HL-60/S4 treated with retinoic acid at 250 ng/mL for 4 days and 3 days (cell line): ENCODE results near the gene VSIG2.

Experiments
- in situ Hi-C: fragments of 300-500 bp; cut with MboI; formaldehyde crosslinking; loops from 2 replicates; pipeline ENCODE4 v1.7.0; 2022; ENCODE audit warnings: low sequenced_read_pairs

Gene VSIG2

DNA sequence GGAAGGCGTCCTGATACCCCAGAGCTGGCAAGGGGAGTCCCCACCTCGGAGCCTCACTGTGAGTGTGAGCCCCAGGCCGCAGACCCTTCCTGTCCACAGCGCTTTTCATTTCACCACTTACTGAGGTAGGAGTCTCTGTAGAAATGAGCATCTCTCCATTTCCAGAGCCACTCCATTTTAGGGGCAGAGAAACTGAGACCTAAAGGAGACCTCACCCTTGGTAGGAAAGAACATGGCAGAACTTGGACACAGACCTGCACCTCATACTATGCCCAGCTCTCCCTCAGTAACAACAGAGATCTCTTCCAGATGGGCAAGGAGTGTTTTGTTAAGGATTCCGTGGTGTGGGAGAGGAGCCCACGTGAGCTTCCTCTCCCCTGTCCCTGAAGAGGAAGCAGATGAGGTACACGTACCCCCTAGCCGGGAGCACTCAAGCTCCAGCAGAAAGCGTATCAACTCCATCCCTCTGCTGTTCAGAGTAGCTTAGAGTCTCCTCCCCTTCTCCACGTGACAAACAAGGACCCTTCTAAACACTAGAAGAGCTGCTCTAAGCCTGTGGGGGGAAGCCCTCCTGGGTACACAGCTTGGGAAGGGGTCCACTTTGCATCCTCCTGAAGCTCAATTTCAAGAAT, 532 bp upstream of the VSIG2 start:
- in situ Hi-C loops: loop anchor here (25.0 kb wide), 2 partner anchors 90 to 340 kb away; partner anchors contain the start of genes OR8B4, SIAE and SPA17

DNA sequence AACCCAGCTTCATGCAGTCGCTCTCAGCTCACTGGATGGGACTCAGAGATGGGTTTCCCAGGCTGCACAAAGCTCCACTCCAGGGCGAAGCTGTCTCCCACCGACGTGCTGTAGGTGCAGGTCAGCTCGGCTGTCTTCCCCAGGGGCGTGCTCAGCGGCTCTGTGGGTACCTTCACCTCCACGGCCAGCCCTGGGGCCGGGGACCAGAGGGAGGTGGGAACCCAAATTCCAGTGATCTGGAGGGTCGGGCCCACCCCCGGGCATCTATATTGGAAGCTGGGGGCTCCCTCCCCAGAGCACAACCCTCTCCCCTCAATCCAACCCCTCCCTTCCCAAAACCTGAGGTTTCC, 689 bp downstream of the VSIG2 start:
- in situ Hi-C loops: loop anchor here (25.0 kb wide), 2 partner anchors 89 to 339 kb away; partner anchors contain the start of genes OR8B4, SIAE and SPA17

DNA sequence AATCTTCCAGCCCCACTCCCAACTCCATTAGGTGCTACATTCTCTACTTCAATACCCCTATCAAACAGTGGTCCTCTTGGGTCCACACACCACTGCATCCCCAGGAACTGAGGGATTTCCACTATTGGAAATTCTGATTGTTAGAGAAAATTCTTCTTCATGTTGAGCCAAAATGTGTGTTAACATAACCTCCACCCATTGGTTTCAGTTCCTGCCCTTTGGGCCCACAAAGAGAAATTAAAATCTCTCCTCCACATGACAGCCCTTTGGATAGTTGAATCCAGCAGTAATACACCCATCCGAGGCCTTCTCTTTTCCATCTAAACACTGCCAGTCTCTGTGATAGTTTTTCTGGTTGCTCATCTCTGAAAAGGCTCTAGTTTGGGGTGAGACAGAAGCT, 2.1 kb downstream of the VSIG2 start:
- in situ Hi-C loops: loop anchor here (25.0 kb wide), 2 partner anchors 88 to 338 kb away; partner anchors contain the start of genes OR8B4, SIAE and SPA17

DNA sequence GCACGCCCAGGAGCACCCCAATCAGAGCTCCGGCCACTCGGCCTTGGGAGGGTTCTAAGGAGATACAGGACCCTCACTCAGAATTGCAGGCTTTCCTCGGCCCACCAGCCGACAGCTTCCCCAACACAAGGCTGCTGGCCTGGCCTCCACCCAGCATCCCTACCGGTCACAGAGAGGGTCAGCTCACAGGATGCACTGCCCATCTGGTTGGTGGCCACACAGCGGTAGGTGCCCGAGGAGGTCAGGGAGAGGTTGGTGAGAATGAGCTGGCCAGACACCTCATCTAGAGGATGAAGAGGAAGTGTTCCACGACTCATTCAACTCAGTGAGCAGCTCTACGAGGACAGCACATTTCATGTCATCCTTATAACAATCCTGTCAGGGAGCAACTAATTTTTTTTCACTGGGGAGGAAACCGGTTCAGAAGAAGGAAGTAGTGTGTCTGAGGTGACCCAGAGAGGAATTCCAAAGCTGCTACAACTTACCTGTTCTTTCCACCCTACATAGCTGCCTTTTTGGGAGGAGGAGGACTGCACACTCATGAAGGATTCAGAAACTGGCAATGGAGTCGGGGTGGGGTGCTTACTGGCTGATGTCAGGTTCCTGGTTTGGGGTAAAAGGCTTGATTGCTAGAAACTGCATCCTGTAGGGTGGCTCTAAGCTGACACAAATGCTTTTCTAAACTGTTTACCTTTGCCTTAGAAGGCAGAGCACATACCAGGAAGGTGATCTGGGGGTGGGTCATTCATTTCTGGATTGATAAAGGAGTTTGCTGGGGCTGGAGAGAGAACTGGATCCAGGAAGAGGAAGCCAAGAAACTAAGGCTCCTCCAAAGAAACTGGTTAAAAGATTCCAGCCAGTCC, 3.3 kb downstream of the VSIG2 start:
- in situ Hi-C loops: no loop called here

DNA sequence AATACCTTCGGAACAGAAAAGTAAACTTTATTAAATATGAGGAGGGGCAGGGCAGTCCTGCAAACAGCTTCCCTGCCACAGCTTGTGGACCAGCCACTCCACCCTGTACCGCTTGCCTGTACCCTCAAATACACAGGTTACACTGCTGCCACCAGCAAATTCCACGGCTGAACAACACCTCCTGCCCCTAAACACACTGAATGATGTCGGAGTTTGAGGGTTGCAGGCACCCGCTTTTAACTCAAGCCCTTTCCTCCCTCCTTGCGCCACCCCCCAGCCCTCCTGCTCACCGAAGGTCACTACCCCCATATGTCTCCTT, 4.0 kb downstream of the VSIG2 start:
- in situ Hi-C loops: no loop called here

DNA sequence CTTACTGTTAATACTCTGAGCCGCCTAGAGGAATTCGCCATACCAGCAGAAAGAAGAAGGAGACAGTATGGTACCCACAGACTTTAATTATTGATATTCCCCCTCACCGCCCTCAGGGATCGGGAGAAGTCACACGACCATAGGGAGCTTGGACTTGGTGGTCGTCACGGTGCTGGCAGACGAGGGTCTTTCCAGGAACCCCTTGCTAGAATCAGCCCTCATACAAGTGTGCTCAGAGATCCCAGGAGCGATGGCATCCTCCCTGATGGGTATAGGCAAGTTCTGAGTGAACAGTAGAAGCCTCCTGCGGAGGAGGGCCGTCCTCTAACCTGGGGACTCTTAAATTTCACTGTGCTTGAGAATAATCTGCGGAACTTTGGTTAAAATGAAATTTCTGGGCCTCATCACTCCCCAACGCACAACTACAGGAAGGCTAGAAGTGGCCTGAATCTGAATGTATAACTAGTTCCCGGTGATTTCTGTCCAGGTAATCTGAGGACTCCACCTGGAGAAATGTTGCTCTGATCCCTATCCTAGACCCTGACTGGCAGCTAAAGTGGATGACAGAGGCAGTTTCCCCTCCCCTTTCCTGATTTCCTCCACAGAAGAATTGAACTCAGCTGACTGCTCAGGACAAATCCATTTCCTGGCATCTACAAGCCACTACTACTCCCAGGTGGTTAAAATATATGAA, 4.5 kb downstream of the VSIG2 start:
- in situ Hi-C loops: no loop called here

DNA sequence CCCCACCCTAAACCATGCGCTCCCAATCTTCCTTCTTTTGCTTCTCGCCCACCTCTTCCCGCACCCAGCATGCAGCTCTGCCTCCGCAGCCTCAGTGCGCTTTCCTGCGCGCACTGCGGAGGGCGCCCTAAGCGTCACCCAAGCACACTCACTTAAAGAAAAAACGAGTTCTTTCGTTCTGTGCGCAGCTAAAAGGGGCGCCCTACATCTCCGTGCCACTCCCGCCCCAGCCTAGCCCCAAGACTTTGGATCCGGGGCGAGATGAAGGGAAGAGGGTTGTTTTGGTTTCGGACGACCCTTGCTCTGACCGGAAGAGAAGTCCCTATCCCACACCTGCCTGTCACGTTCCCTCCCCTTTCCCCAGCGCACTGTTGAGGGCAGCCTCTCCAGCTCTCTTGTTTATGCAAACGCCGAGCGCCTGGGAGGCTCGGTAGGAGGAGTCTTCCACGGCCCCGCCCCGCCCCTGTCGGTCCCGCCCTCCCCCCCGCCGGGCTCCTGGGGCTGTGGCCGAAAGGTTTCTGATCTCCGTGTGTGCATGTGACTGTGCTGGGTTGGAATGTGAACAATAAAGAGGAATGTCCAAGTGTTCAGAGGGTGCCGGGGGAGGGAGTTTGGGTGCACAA, 5.3 kb downstream of the VSIG2 start:
- in situ Hi-C loops: no loop called here

DNA sequence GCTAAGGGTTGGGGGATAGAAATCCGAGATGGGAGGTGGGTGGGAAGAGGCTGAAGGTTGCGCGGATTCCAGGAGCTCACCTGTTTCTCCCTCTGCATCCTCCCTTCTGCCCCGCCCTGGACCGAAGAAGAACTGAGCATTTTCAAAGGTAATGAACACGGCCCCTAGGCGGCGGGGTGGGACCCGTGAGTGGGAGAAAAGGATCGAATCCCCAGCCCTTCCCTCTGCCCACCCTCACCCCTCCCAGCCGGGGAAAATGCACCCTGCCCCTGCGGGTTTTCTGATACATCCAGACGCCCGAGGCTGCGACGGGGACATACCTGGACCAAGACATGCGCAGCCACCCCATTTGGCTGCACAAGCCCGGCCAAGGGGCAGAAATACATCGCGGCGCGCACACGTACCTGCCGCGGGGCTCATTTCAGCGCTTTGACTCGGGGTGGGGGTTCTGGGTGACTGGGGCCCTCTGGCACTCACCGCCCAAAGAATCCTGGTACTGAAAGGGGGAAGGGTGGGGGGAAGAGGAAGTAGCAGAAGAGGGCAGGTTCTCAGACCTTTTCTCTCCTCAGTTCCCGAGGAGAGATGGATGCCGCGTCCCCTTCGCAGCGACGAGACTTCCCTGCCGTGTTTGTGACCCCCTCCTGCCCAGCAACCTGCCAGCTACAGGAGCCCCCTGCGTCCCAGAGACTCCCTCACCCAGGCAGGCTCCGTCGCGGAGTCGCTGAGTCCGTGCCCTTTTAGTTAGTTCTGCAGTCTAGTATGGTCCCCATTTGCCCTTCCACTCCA, 6.0 kb downstream of the VSIG2 start:
- in situ Hi-C loops: no loop called here

DNA sequence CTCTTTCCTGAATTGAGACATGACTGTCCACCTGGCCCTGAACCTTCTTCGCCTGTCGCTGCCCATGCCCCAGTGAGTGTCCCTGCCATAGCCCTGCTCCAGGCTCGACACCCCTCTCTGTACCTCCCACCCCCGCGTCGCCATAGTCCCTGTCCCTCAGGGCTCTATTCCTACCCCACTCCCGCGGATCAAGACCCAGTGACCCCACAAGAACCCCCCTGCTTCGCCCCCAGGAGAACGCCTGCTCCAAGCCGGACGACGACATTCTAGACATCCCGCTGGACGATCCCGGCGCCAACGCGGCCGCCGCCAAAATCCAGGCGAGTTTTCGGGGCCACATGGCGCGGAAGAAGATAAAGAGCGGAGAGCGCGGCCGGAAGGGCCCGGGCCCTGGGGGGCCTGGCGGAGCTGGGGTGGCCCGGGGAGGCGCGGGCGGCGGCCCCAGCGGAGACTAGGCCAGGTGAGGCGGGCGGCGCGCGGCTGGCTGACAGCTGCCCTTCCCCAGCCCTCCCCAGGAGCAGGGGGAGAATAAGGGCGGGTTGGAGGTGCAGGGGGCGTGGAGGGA, 6.7 kb downstream of the VSIG2 start:
- in situ Hi-C loops: no loop called here

DNA sequence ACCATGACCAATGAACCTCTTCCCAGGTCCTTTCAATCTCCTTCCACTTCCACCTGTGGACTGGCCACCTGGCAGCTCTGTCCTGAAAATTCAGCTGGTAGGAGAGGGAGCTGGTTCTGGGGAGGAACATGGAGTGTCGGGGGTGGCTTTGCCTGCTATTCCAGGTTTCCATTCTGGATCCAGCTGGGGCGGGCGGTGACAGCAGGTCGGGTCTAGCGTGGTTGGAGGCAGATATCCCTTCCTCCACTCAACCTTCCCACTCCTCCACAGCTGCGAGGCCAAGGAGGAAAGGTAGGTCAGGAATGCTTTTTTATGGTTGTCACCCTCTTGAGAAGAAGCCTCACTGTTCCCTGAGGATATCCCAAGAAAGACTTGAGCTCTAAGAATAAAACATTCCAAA, 9.0 kb downstream of the VSIG2 start:
- in situ Hi-C loops: no loop called here

DNA sequence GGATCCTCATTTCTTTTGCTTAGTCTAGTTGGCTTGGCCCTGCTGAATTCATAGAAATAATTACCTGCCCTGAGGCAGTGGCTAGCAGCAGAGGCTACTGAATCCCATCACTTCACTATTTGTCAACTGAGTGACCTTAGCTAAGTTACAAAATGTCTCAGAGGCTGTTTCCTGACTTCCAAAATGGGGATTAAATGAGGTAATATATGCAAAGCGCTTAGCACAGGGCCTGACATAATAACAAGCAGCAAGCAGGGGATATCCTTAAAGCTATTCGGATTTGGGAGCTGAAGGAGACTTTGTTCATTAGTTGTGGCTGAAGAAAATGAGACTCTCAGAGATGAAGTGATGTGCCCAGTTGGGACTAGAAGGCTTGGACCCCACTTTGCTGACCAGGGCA, 9.5 kb downstream of the VSIG2 start:
- in situ Hi-C loops: no loop called here

DNA sequence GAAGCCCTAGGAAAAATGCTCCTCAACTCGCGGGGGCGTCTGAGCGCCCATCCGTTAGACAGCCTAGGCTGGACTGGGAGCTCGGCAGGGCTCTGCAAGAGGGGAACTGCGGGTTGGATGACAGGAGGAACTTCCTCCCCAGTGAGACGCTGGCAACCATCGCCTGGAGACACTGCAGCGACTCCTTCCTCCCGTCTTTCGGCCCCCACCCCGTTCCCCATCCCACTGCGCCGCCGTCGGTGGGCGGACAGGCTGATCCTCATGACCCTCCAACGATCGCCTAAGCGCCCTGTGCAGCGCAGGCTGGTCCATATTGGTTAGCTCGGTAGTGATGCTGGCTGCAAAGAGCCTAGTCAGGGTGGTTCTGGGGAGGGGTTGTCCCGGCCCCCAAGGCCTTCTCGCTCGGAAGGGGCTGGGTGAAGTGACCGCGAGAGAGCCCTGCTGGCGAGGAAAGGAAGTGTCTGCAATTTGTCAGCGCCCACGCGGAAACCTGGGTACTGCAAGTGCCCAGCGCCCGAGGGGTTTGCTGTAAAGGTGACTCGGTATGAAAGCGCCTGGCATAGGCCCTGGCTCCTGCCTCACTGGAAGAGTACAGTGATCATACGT, 11.7 kb downstream of the VSIG2 start:
- in situ Hi-C loops: no loop called here

DNA sequence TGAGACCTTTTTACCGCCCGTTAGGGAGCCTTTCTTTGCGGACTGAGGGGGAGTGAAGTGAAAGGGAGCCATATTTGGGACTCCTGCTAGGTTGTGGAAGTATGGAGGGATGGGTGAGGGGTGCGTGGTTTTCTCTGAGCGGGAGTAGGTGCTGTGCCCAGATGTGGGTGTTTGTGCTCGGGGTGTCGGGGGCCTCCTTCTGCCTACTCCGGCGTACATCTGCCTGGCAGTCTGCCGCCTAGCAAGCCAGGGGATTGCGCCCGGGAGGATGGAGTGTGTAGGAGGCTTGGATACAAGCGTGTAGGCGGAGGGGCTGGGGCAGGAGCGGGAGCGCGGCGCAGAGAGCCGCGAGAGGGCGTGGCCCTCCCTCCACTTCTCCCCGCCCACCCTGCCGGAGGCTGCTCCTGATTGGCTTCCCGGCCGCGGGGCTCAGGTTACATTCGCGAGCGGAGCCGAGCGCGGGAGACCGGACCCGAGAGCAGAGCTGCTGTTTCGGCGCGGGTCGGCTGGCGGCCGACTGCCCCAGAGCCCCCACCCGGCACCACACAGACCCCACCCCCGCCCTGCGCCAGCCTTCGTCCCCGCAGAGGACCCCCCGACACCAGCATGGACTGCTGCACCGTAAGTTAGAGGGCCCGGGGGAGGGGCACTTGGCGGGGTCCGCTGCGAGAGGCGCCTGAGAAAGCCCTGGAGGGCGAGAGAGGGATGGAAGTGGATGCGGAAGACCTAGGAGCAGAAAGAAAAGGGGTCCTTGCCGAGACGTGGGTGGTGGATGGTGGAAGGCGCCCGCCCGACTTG, 12.4 kb downstream of the VSIG2 start, which contains the start of gene NRGN:
Gene NRGN, plus strand, starts transcription at position 464 of the 798 bp plus-strand sequence. Its CDS starts 143 bp downstream, at position 607.
- in situ Hi-C loops: no loop called here

DNA sequence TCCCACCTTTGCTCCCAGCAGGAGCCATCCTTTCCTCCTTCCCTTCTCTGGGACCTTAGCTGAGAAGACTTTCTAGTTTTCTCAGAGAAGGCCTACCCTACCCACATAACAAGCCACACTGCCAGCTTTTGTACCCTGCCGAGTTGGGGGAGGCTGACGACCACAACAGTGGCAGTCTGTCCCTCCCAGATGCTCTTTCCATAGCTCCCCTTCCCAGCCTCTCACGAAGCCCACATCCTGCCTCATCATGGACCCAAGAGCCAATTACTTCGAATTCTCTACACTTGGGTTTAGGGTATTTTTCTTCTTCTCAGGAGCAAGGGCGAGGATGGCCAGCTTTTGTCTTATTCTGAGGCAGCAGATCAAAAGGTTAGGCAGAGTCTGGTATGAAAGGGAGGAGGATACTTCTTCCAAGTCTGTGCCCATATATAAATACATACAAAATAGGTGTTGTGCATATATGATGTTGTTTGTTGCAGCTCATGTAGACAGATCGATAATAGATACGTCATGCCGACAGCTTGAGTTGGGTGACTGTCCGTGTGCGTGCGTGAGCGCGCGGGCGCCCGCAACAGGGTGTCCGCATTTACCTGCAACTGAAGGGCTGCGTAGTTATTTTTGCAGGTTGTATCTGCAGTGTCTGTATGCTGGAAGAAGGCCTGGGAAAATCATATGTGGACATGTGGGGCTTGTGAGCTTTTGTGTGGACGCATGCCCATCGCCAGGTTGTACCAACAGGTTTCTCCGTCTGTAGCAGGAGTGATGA, 13.2 kb downstream of the VSIG2 start:
- in situ Hi-C loops: no loop called here

DNA sequence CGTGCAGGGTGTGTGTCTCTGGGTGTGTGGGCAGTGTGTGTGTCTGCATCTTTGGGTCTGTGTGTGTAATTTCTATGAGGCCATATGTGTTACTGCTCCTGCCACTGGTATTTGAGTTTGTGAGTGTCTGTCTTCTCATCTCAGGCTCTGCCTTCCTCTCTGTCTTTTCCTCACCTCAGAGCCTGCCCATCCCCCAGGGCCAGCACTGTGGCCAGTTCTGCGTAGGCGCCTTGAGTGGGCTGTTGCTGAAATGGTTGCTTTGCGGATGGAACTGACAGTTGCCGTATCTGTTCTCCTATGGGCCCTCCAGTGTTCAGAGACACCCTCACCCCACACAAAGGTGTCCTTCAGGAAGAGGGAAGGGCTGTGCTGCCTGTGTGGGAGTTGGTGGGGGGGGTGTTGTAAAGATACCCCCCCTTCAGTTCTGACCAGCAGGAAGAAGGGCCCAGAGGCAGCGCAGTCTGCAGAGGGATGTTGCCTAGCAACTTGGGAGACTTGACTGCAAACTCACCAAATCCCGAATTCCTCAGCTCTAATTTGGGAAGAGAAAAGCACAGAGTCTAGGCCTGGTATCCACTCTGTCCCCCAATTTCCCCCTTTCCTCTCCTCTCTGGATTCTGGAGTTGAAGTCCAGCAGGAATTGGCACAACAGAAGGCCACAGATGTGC, 14.3 kb downstream of the VSIG2 start:
- in situ Hi-C loops: no loop called here

DNA sequence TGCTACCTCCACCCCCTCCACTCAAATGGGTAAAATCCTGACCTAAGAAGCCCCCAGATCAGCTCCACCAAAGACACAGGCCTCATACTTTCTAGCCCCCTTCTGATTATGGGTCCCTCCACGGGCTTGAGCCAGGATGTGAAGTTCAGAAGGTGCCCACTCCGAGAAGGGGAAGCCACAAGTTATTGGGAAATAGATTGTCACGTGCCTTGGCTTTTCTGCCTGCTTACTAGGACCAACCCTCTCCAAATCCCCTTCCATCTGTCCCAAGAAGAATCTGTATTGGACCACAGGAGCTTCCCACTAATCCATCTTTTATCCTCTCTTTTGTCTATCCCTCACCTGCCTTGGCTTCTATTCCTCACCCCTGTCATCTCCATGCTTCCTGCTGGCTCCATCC, 15.3 kb downstream of the VSIG2 start:
- in situ Hi-C loops: no loop called here

DNA sequence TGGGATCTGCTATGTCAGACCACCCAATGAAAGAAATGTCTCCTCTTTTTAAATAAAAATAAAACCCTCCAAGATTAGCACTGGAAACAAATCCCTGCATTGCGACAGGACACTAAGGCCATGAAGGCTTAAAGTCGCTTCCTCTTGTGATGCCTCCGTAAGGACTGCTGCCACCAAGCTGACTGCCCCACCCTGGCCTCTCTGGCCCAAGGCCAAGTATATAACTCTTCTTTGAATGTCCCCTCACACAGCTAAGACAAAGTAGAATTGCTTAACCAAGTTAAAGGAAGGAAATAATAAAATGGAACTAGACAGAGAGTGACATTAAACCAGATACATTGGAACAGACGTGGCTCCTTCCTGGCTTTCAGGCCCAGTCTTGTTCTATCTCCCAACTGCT, 19.8 kb downstream of the VSIG2 start:
- in situ Hi-C loops: no loop called here

DNA sequence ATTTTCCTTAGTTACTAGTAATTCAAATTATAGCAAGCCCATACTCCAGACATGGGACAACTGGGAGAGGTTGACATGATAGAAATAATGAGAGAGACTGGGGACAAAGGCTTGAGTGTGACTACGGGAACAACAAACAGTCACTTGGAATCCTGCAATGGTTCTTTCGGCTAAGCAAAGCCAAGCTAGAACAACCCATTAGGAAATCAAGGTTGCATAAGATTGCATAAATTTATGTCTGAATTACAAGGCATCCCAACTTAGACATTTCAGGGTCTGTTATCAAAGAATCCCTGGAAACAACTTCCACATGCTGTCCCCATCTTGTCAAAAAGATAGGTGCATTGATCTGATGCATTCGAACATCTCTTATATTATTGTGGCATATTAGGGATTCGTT, 22.5 kb downstream of the VSIG2 start:
- in situ Hi-C loops: no loop called here
